Neural cell (in vitro differentiated cells): Measurements from ENCODE around the gene DOK1. TPM values are rescaled to one million over a fixed set of nuclear protein-coding genes. Genes with fewer than 3 reads are reported as not detected.

Experiments used
- H2AFZ ChIP-seq: fragments of 200-600, 300-800 bp; sonication (generic), shearing (Covaris generic); 2 replicates; pipeline ENCODE4 v1.6.0; 2014; ENCODE audit warnings: low read depth, mild to moderate bottlenecking, antibody characterized with exemption, low read length, moderate library complexity
- H3F3A ChIP-seq: fragments of 200-600 bp; shearing (Covaris generic); 2 replicates; pipeline ENCODE4 v1.6.1; 2016; ENCODE audit warnings: mild to moderate bottlenecking, moderate library complexity, mixed read lengths, antibody characterized with exemption, low read length; ENCODE audit not compliant: insufficient read depth, poor library complexity, severe bottlenecking
- H3K27ac ChIP-seq: fragments of 200-600, 300-800 bp; sonication (generic), shearing (Covaris generic); 2 replicates; pipeline ENCODE4 v1.5.1; 2014; ENCODE audit warnings: mild to moderate bottlenecking, low read length, moderate library complexity
- H3K27me3 ChIP-seq: fragments of 300-800, 200-600 bp; sonication (generic), shearing (Covaris generic); 2 replicates; pipeline ENCODE4 v1.6.0; 2014; ENCODE audit warnings: mild to moderate bottlenecking, low read depth, low read length, moderate library complexity; ENCODE audit not compliant: insufficient read depth
- H3K36me3 ChIP-seq: fragments of 300-800, 200-600 bp; sonication (generic), shearing (Covaris generic); 2 replicates; pipeline ENCODE4 v1.5.1; 2014; ENCODE audit warnings: mild to moderate bottlenecking, antibody characterized with exemption, low read length, moderate library complexity; ENCODE audit not compliant: insufficient read depth
- H3K4me2 ChIP-seq: fragments of 300-800, 200-600 bp; sonication (generic), shearing (Covaris generic); 2 replicates; pipeline ENCODE4 v1.6.0; 2014; ENCODE audit warnings: mild to moderate bottlenecking, low read length
- H3K4me3 ChIP-seq: fragments of 300-800, 200-600 bp; sonication (generic), shearing (Covaris generic); 2 replicates; pipeline ENCODE4 v1.5.1; 2014; ENCODE audit warnings: mild to moderate bottlenecking, low read length, moderate library complexity
- H3K79me2 ChIP-seq: fragments of 200-600 bp; shearing (Covaris generic); replicated peaks from 2 replicates; pipeline ENCODE4 v1.6.0; 2014; ENCODE audit warnings: mild to moderate bottlenecking, low read length, moderate library complexity; ENCODE audit not compliant: insufficient read depth
- H3K9ac ChIP-seq: fragments of 300-800, 200-600 bp; sonication (generic), shearing (Covaris generic); 2 replicates; pipeline ENCODE4 v1.6.1; 2016; ENCODE audit warnings: mild to moderate bottlenecking, low read length, mixed read lengths
- H3K9me2 ChIP-seq: fragments of 200-600 bp; shearing (Covaris generic); 2 replicates; pipeline ENCODE4 v1.6.1; 2016; ENCODE audit warnings: mild to moderate bottlenecking, low read length, mixed read lengths; ENCODE audit not compliant: insufficient read depth
- H3K9me3 ChIP-seq: fragments of 200-600, 300-800 bp; sonication (generic), shearing (Covaris generic); 2 replicates; pipeline ENCODE4 v1.6.1; 2016; ENCODE audit warnings: mild to moderate bottlenecking, mixed run types, low read length, moderate library complexity, mixed read lengths
- H4K20me1 ChIP-seq: fragments of 200-600 bp; shearing (Covaris generic); 2 replicates; pipeline ENCODE4 v1.6.1; 2016; ENCODE audit warnings: mild to moderate bottlenecking, mixed run types; ENCODE audit not compliant: insufficient read depth
- CTCF ChIP-seq: fragments of 450-650 bp; IDR thresholded peaks from 2 replicates; pipeline ENCODE4 v1.5.1; 2014; ENCODE audit warnings: antibody characterized with exemption, mild to moderate bottlenecking, moderate library complexity; ENCODE audit not compliant: poor library complexity, severe bottlenecking
- EP300 ChIP-seq: fragments of 450-650 bp; conservative IDR thresholded peaks from 2 replicates; pipeline ENCODE4 v1.6.1; 2014; ENCODE audit warnings: antibody characterized with exemption, mild to moderate bottlenecking, moderate library complexity; ENCODE audit not compliant: poor library complexity, severe bottlenecking
- EZH2 ChIP-seq: fragments of 200-600, 300-800 bp; shearing (Covaris generic), sonication (generic); IDR thresholded peaks from 2 replicates; pipeline ENCODE4 v1.6.1; 2014; ENCODE audit warnings: antibody characterized with exemption, low read length, borderline replicate concordance, mild to moderate bottlenecking; ENCODE audit not compliant: insufficient read depth, poor library complexity, severe bottlenecking
- MXI1 ChIP-seq: fragments of 450-650 bp; conservative IDR thresholded peaks from 2 replicates; pipeline ENCODE4 v1.6.1; 2014; ENCODE audit warnings: antibody characterized with exemption, mild to moderate bottlenecking; ENCODE audit not compliant: poor library complexity, severe bottlenecking
- POLR2AphosphoS5 ChIP-seq: IDR thresholded peaks from 2 replicates; pipeline ENCODE4 v1.6.1; 2012
- RAD21 ChIP-seq: fragments of 450-650 bp; conservative IDR thresholded peaks from 2 replicates; pipeline ENCODE4 v1.6.1; 2014; ENCODE audit warnings: antibody characterized with exemption, mild to moderate bottlenecking, moderate library complexity
- SMC3 ChIP-seq: fragments of 450-650 bp; conservative IDR thresholded peaks from 2 replicates; pipeline ENCODE4 v1.6.1; 2014; ENCODE audit warnings: antibody characterized with exemption, mild to moderate bottlenecking, moderate library complexity; ENCODE audit not compliant: poor library complexity
- TAF1 ChIP-seq: IDR thresholded peaks from 2 replicates; pipeline ENCODE4 v1.6.1; 2012; ENCODE audit warnings: low read depth
- polyA plus RNA-seq: library from polyadenylated mRNA; depleted of rRNA; stranded (reverse); fragments of >200 nt; gene quantifications from 2 replicates; pipeline ENCODE4 v1.2.3, GENCODE V29; 2014
- TF ChIP-seq, protein P1 (sequence below): IDR thresholded peaks from 2 replicates; pipeline ENCODE4 v1.6.1; 2012; ENCODE audit warnings: borderline replicate concordance

Gene DOK1
- polyA plus RNA-seq, 1 donor from 2014 or later = 0.79 TPM

- Histone ChIP-seq H3K9me2 (no peaks in the 10 kb centered on the region), H3F3A (no peaks in the 10 kb centered on the region), H3K36me3 (no peaks in the 10 kb centered on the region), H2AFZ (peak within 1 kb of the TSS; percentile 40), H4K20me1 (no peaks in the 10 kb centered on the region), H3K4me3 (peak within 1 kb of the TSS; percentile 73), H3K9ac (peak within 1 kb of the TSS; percentile 78), H3K4me2 (peak within 1 kb of the TSS; percentile 86), H3K27me3 (no peaks in the 10 kb centered on the region), H3K79me2 (peaks cover 14% of the 10 kb centered on the region), H3K27ac (peak within 1 kb of the TSS; percentile 75), H3K9me3 (no peaks in the 10 kb centered on the region)
- peak; percentile 32 for TF ChIP-seq EP300
- TF ChIP-seq EZH2 = no peak
- TF ChIP-seq, protein P1, sequence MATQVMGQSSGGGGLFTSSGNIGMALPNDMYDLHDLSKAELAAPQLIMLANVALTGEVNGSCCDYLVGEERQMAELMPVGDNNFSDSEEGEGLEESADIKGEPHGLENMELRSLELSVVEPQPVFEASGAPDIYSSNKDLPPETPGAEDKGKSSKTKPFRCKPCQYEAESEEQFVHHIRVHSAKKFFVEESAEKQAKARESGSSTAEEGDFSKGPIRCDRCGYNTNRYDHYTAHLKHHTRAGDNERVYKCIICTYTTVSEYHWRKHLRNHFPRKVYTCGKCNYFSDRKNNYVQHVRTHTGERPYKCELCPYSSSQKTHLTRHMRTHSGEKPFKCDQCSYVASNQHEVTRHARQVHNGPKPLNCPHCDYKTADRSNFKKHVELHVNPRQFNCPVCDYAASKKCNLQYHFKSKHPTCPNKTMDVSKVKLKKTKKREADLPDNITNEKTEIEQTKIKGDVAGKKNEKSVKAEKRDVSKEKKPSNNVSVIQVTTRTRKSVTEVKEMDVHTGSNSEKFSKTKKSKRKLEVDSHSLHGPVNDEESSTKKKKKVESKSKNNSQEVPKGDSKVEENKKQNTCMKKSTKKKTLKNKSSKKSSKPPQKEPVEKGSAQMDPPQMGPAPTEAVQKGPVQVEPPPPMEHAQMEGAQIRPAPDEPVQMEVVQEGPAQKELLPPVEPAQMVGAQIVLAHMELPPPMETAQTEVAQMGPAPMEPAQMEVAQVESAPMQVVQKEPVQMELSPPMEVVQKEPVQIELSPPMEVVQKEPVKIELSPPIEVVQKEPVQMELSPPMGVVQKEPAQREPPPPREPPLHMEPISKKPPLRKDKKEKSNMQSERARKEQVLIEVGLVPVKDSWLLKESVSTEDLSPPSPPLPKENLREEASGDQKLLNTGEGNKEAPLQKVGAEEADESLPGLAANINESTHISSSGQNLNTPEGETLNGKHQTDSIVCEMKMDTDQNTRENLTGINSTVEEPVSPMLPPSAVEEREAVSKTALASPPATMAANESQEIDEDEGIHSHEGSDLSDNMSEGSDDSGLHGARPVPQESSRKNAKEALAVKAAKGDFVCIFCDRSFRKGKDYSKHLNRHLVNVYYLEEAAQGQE = peak; percentile 68
- peak; percentile 30 for TF ChIP-seq RAD21
- peak; percentile 69 for TF ChIP-seq POLR2AphosphoS5
- TF ChIP-seq MXI1 = peak; percentile 79
- peak; percentile 49 for TF ChIP-seq SMC3
- TF ChIP-seq TAF1 = peak; percentile 72
- TF ChIP-seq CTCF = no peak
Measured at GRCh38 chr2:74529357-74530238, 24.9 kb upstream of the DOK1 start, which contains the start of the genes AUP1 and HTRA2. AUP1 (minus strand) TSS chr2:74529706; CDS start chr2:74529629, 77 bp downstream. HTRA2 (plus strand) TSS chr2:74529933; CDS start chr2:74530007, 74 bp downstream.

DNA sequence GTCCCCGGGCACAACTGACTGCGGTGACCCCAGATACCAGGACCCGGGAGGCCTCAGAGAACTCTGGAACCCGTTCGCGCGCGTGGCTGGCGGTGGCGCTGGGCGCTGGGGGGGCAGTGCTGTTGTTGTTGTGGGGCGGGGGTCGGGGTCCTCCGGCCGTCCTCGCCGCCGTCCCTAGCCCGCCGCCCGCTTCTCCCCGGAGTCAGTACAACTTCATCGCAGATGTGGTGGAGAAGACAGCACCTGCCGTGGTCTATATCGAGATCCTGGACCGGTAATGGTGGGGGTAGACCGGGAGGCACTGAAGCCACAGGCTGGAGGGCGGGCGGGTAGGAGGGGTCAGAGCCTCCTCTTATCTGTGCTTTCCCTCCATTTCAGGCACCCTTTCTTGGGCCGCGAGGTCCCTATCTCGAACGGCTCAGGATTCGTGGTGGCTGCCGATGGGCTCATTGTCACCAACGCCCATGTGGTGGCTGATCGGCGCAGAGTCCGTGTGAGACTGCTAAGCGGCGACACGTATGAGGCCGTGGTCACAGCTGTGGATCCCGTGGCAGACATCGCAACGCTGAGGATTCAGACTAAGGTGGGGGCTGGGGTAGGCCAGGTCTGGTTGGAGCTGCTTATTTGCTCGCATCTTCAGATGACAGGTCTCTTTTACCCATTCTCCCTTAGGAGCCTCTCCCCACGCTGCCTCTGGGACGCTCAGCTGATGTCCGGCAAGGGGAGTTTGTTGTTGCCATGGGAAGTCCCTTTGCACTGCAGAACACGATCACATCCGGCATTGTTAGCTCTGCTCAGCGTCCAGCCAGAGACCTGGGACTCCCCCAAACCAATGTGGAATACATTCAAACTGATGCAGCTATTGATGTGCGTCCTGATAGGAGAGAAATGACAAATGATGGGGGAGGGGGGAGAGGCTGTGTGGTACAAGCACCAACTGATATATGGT is 24.0 kb upstream of the DOK1 start:
- H3K4me2 ChIP-seq = peak overlapping the region; percentile 86
- H3F3A ChIP-seq = no peaks in the 10 kb centered on the region
- H3K27me3 ChIP-seq = no peaks in the 10 kb centered on the region
- H3K27ac ChIP-seq = peak overlapping the region; percentile 75
- no peaks in the 10 kb centered on the region for H4K20me1 ChIP-seq
- peak overlapping the region; percentile 78 for H3K9ac ChIP-seq
- peak overlapping the region; percentile 40 for H2AFZ ChIP-seq
- TF ChIP-seq POLR2AphosphoS5 = no peak
- TF ChIP-seq RAD21 = no peak
- no peak for TF ChIP-seq EZH2
- no peak for TF ChIP-seq CTCF
- TF ChIP-seq, protein P1 = no peak
- no peak for TF ChIP-seq TAF1
- no peak for TF ChIP-seq MXI1
- peak overlapping the region; percentile 73 for H3K4me3 ChIP-seq
- H3K9me3 ChIP-seq = no peaks in the 10 kb centered on the region
- H3K79me2 ChIP-seq = peaks cover 14% of the 10 kb centered on the region
- no peaks in the 10 kb centered on the region for H3K36me3 ChIP-seq
- no peaks in the 10 kb centered on the region for H3K9me2 ChIP-seq
